Endothelial cell of umbilical vein (primary cell): ENCODE results near the gene H2AZ2. TPM values are rescaled to one million over a fixed set of nuclear protein-coding genes. Genes with fewer than 3 reads are reported as not detected.

Source experiments
- BruUV-seq: library from RNA; stranded (reverse); fragments of 400-500 nt; replicated peaks from 2 replicates; lab custom pipeline; 2021; lab: Mats Ljungman, UMichigan
- CTCF ChIA-PET: fragments of 300-600, 350-600 bp; sonication (Branson Sonifier 250); formaldehyde crosslinking; loops from one replicate; lab custom pipeline; 2021; ENCODE audit warnings: antibody characterized with exemption, inconsistent platforms; lab: Charles Lee
- POLR2A ChIA-PET: fragments of 300-600, 350-600 bp; sonication (Branson Sonifier 250); formaldehyde crosslinking; loops from one replicate; lab custom pipeline; 2021; ENCODE audit warnings: antibody characterized with exemption, inconsistent platforms; lab: Charles Lee
- DNase-seq: peaks from one replicate; pipeline ENCODE4 v3.0.0-alpha.2; 2011; ENCODE audit warnings: low read depth, low spot score
- FAIRE-seq: peaks from 2 replicates; lab custom pipeline; 2011; peaks lifted over from hg19 to GRCh38; lab: Jason Lieb, UNC
- H2AFZ ChIP-seq: 2 replicates; pipeline ENCODE4 v1.6.0; 2012; ENCODE audit warnings: low read depth, low read length, control low read depth, inconsistent platforms
- H3K27ac ChIP-seq: 2 replicates; pipeline ENCODE4 v1.5.1; 2011; ENCODE audit warnings: low read depth, mild to moderate bottlenecking, control low read depth, low read length, moderate library complexity; ENCODE audit not compliant: insufficient read depth
- H3K27me3 ChIP-seq, 2 experiments: 2 replicates each; pipeline versions ENCODE4 v1.6.0 to v1.6.1; 2011; ENCODE audit warnings: low read length in 2 of 2, mixed read lengths in 1 of 2; ENCODE audit not compliant: control insufficient read depth in 2 of 2, insufficient read depth in 2 of 2
- H3K36me3 ChIP-seq, 2 experiments: 2 replicates in 1 of 2; 3 replicates in 1 of 2; pipeline ENCODE4 v1.5.1; 2011; ENCODE audit warnings: low read length in 2 of 2, mild to moderate bottlenecking in 1 of 2, moderate library complexity in 1 of 2; ENCODE audit not compliant: control insufficient read depth in 2 of 2, insufficient read depth in 2 of 2; ENCODE audit errors: extremely low read depth in 1 of 2
- H3K4me1 ChIP-seq: 3 replicates; pipeline ENCODE4 v1.5.1; 2011; ENCODE audit warnings: mild to moderate bottlenecking, low read length; ENCODE audit not compliant: control insufficient read depth, insufficient read depth; ENCODE audit errors: extremely low read depth
- H3K4me2 ChIP-seq: 2 replicates; pipeline ENCODE4 v1.6.1; 2011; ENCODE audit warnings: low read length, control low read depth, mixed read lengths; ENCODE audit not compliant: insufficient read depth
- H3K4me3 ChIP-seq, 3 experiments: fragments of 200-600 bp in 1 of 3; sonication (generic), shearing (Covaris generic) in 1 of 3; replicated peaks in 1 of 3; 2 replicates each; pipeline ENCODE4 v1.5.1; 2011 to 2016; ENCODE audit warnings: control low read depth in 3 of 3, low read length in 3 of 3, mild to moderate bottlenecking in 2 of 3, inconsistent platforms in 1 of 3, low read depth in 1 of 3, moderate library complexity in 1 of 3; ENCODE audit not compliant: insufficient read depth in 1 of 3
- H3K79me2 ChIP-seq: 2 replicates; pipeline ENCODE4 v1.6.0; 2012; ENCODE audit warnings: low read length, inconsistent platforms; ENCODE audit not compliant: control insufficient read depth, insufficient read depth
- H3K9ac ChIP-seq: replicated peaks from 2 replicates; pipeline ENCODE3; 2011; ENCODE audit warnings: low read length, control low read depth; ENCODE audit not compliant: insufficient read depth; ENCODE audit errors: extremely low read depth
- H3K9me1 ChIP-seq: replicated peaks from 3 replicates; pipeline ENCODE4 v1.6.0; 2011; ENCODE audit warnings: mild to moderate bottlenecking, low read length; ENCODE audit not compliant: control insufficient read depth, insufficient read depth; ENCODE audit errors: extremely low read depth
- H3K9me3 ChIP-seq: replicated peaks from 2 replicates; pipeline ENCODE4 v1.5.1; 2012; ENCODE audit warnings: low read length, inconsistent platforms; ENCODE audit not compliant: control insufficient read depth, insufficient read depth
- H4K20me1 ChIP-seq: replicated peaks from 2 replicates; pipeline ENCODE3; 2011; ENCODE audit warnings: mild to moderate bottlenecking, low read length; ENCODE audit not compliant: control insufficient read depth, insufficient read depth; ENCODE audit errors: extremely low read depth
- CTCF ChIP-seq, 2 donors: IDR thresholded peaks; 1 replicate in 1 of 2; 2 replicates in 1 of 2; pipeline ENCODE4 v1.5.1; 2011; ENCODE audit warnings: low read length in 2 of 2, mild to moderate bottlenecking in 2 of 2, moderate library complexity in 2 of 2, control low read depth in 1 of 2, inconsistent platforms in 1 of 2, low read depth in 1 of 2; ENCODE audit not compliant: insufficient read depth in 1 of 2; ENCODE audit errors: extremely low read depth in 1 of 2
- EZH2 ChIP-seq: IDR thresholded peaks from 2 replicates; pipeline ENCODE4 v1.6.1; 2012; ENCODE audit warnings: borderline replicate concordance, low read depth, mild to moderate bottlenecking, moderate library complexity, low read length, inconsistent platforms; ENCODE audit not compliant: severe bottlenecking
- FOS ChIP-seq: IDR thresholded peaks from 2 replicates; pipeline ENCODE4 v1.6.1; 2011; ENCODE audit warnings: mild to moderate bottlenecking, low read length, moderate library complexity, borderline replicate concordance; ENCODE audit not compliant: insufficient read depth
- GATA2 ChIP-seq: IDR thresholded peaks from 2 replicates; pipeline ENCODE4 v1.7.0; 2011; ENCODE audit warnings: low read depth, mild to moderate bottlenecking, moderate library complexity, mixed read lengths, low read length; ENCODE audit not compliant: insufficient read length, insufficient read depth
- JUN ChIP-seq: IDR thresholded peaks from 2 replicates; pipeline ENCODE4 v1.6.1; 2011; ENCODE audit warnings: borderline replicate concordance, low read depth; ENCODE audit not compliant: insufficient read length, insufficient read depth
- MAX ChIP-seq: IDR thresholded peaks from 2 replicates; pipeline ENCODE4 v1.6.1; 2011; ENCODE audit not compliant: insufficient read depth, insufficient read length
- MYC ChIP-seq: IDR thresholded peaks from one replicate; pipeline ENCODE4 v1.6.1; 2011; ENCODE audit warnings: mild to moderate bottlenecking, low read depth, low read length
- POLR2A ChIP-seq: IDR thresholded peaks from 2 replicates; pipeline ENCODE4 v1.6.1; 2012; ENCODE audit warnings: low read depth, mild to moderate bottlenecking, control low read depth, low read length
- POLR2AphosphoS5 ChIP-seq: IDR thresholded peaks from 2 replicates; pipeline ENCODE4 v1.6.1; 2012; ENCODE audit warnings: low read depth, mild to moderate bottlenecking, control low read depth, low read length, moderate library complexity; ENCODE audit not compliant: insufficient read depth
- dilution Hi-C: fragments of 300-500 bp; cut with MboI; formaldehyde crosslinking; loops from one replicate; pipeline ENCODE4 v1.15.0; 2019; ENCODE audit warnings: low sequenced_read_pairs; ENCODE audit not compliant: extremely low pct_ligation_motif_present
- intact Hi-C: fragments of 100-400 bp; cut with micrococcal nuclease; formaldehyde crosslinking; loops from one replicate; pipeline ENCODE4 v1.10.0; 2022
- polyA plus RNA-seq, 4 experiments: library from polyadenylated mRNA; depleted of rRNA in 3 of 4; stranded (reverse) in 3 of 4; unstranded in 1 of 4; fragments of >200 nt; gene quantifications; 2 replicates each; pipeline versions ENCODE4 v1.2.1 to v1.2.3, GENCODE V29; 2011 to 2012; ENCODE audit warnings: missing spikeins in 1 of 4
- total RNA-seq: library from RNA; stranded (reverse); gene quantifications from 2 replicates; pipeline ENCODE4 v1.2.3, GENCODE V29; 2021

H2AZ2 gene
- total and polyA plus RNA-seq, 2 donors (not counting 3 experiments of a cell fraction or from before 2014, with no cell fraction given): 225 to 232 TPM

- FAIRE-seq (no peak), DNase-seq (no peak)
- CTCF ChIA-PET: no interaction called here
Observed at GRCh38 chr7:44897309-44897708, 49.4 kb upstream of the H2AZ2 start.

More at GRCh38 chr7:44897309-44897708, 49.4 kb upstream of the H2AZ2 start:
- H3K9ac ChIP-seq: no peak overlapping the region
- H3K79me2 ChIP-seq: no peaks in the 10 kb centered on the region
- dilution Hi-C loops: no loop called here
- H2AFZ ChIP-seq: no peak overlapping the region
- POLR2A ChIA-PET: no interaction called here
- no peaks in the 10 kb centered on the region for H3K9me1 ChIP-seq
- no TSS peak for BruUV-seq
- H3K36me3 ChIP-seq: no peaks in the 10 kb centered on the region
- H3K4me1 ChIP-seq: no peaks in the 10 kb centered on the region
- no peaks in the 10 kb centered on the region for H3K27me3 ChIP-seq
- no peak overlapping the region for H3K27ac ChIP-seq
- no peak overlapping the region for H3K4me2 ChIP-seq
- H3K4me3 ChIP-seq: no peak overlapping the region
- no peak for TF ChIP-seq MYC
- no peak for TF ChIP-seq MAX
- no peak for TF ChIP-seq POLR2A
- TF ChIP-seq FOS: no peak
- no peak for TF ChIP-seq JUN
- no peak for TF ChIP-seq GATA2
- no peak for TF ChIP-seq EZH2
- no peak for TF ChIP-seq CTCF (IDR thresholded peaks at IDR 0.05; ENCODE audit: extremely low read depth in 1 of 2, insufficient read depth in 1 of 2, low read depth in 1 of 2, low read length in 2 of 2)
- no peak for TF ChIP-seq POLR2AphosphoS5
- no peaks in the 10 kb centered on the region for H3K9me3 ChIP-seq
- intact Hi-C loops: no loop called here
- no peaks in the 10 kb centered on the region for H4K20me1 ChIP-seq
